Myocyte (in vitro differentiated cells): Measurements from ENCODE around the gene RPL7L1. TPM values are rescaled to one million over a fixed set of nuclear protein-coding genes. Genes with fewer than 3 reads are reported as not detected.
A peak's percentile ranks its signal among the peaks of the same experiment; 100 is the strongest.
"Not testable (repeated sequence)": the region's sequence is repeated elsewhere in the genome, so short reads cannot be mapped to it uniquely, and the experiment has no call there.

Source experiments
- DNase-seq: peaks from one replicate; pipeline ENCODE4 v3.0.0-alpha.2; 2012; ENCODE audit warnings: low read depth
- total RNA-seq: library from RNA; depleted of rRNA; stranded (reverse); fragments of >200 nt; gene quantifications from 2 replicates; pipeline ENCODE4 v1.2.3, GENCODE V29; 2014

The RPL7L1 gene
- total RNA-seq, 1 donor from 2014 or later: 113 TPM

- peak; percentile 98 for DNase-seq
Measured at GRCh38 chr6:42890311-42891198, 11.1 kb downstream of the RPL7L1 start.

GRCh38 chr6:42891199-42891722 is 11.8 kb downstream of the RPL7L1 start:
- DNase-seq: no peak

DNA sequence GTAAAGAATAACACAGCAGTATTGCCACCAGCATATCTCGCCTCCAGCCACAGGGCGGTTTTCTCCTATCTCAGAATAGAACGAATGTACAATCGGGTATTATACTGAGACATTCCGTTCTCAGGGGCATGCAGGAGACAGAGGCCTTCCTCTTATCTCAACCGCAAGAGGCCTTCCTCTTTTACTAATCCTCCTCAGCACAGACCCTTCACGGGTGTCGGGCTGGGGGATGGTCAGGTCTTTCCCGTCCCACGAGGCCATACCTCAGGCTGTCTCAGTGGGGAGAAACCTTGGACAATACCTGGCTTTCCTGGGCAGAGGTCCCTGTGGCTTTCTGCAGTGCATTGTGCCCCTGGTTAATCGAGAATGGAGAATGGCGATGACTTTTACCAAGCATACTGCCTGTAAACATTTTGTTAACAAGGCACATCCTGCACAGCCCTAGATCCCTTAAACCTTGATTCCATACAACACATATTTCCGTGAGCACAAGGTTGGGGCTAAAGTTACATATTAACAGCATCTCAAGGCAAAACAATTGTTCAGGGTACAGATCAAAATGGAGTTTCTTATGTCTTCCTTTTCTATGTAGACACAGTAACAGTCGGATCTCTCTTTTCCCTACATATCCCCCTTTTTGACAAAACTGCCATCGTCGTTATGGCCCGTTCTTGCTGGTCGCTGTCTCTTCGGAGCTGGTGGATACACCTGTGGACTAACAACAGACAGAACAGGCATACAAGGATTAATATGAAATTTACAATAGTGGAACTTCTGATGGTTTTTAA is 14.8 kb downstream of the RPL7L1 start:
- not testable (repeated sequence) for DNase-seq

GRCh38 chr6:42896178-42896719 is 16.8 kb downstream of the RPL7L1 start:
- no peak for DNase-seq

GRCh38 chr6:42898891-42899361 is 19.5 kb downstream of the RPL7L1 start:
- DNase-seq: peak; percentile 74

DNA sequence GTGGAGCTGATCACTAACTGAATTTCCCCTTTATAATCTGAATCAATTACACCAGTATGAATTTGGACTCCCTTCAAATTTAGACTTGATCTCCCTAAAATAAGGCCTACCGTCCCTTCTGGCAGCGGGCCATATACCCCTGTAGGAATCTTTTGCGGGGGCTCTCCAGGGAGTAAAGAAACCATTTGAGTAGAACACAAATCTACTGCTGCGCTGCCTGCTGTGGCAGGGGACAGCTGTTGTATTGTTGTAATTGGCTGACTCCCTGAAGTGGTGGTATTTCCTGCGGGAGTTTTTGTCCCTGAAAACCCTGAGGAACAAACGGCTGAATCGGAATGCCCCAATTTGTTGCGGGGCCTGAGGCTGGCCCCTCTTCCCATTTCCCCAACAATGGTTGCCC is 20.5 kb downstream of the RPL7L1 start:
- peak; percentile 51 for DNase-seq

DNA sequence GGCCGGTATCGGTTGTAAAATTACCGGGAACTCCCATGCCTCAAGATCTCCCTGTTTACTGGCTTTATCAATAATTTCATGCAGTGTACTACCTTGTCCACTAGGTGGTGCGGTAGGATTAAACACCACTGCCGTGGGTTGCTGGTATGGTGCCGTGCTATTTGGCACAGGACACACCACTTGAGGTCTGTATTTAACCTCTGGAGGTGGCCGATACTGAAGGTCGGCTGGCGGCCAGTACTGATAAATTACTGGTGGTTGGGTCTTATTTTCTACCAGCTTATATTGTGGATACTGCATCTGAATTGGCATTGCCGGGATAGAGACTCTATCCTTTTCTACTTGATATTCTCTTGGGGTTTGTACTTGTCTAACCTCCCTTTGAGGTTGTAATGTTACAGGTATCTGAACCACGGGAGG is 22.1 kb downstream of the RPL7L1 start:
- DNase-seq: peak; percentile 90

- not testable (repeated sequence) for DNase-seq
Measured at GRCh38 chr6:42902429-42903263, 23.2 kb downstream of the RPL7L1 start.

DNA sequence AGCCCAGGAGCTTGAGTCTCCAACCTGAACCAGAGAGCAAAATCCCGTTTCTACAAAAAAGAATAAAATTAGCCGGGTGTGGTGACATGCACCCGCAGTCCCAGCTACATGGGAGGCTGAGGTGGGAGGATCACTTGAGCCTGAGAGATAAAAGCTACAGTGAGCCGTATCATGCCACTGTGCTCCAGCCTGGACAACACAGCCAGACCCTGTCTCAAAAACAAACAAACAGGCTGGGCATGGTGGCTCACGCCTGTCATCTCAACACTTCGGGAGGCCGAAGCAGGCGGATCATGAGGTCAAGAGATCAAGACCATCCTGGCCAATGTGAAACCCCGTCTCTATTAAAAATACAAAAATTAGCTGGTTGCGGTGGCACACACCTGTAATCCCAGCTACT is 25.1 kb downstream of the RPL7L1 start:
- DNase-seq: no peak

DNA sequence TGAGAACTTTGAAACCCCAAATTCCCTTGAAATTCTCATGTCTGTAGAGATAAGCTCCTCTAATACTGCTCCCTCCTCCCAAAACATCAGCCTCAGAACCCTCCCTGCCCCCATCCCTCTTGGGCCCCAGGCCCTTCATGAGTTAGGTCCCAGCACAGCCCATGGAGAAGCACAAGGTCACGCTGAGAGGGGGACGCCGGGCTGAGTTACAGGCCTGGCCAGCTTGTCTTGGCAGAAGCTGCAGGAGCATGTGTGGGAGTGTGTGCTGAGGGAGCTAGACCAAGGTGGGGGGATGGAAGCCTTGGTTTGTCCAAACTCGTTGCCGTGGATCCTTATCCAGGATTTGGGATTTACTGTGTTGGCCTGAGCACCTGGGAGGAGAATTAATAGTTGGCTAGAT is 27.9 kb downstream of the RPL7L1 start:
- no peak for DNase-seq

DNA sequence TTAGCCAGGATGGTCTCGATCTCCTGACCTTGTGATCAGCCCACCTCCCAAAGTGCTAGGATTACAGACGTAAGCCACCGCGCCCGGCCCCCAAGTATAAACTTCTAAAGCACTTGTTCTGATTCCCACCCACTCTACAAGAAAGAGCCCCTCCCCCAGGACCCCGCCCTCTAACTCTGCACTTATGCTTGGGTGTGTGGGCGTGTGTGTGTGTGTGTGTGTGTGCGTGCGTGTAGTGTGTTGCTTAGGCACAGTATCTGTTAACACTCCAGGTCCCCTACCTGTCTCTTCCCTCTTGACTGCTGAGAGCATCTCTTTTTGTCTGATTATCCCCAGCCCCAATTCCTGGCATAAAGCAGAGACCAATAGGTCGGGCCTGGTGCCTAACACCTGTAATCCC is 30.4 kb downstream of the RPL7L1 start:
- no peak for DNase-seq

DNA sequence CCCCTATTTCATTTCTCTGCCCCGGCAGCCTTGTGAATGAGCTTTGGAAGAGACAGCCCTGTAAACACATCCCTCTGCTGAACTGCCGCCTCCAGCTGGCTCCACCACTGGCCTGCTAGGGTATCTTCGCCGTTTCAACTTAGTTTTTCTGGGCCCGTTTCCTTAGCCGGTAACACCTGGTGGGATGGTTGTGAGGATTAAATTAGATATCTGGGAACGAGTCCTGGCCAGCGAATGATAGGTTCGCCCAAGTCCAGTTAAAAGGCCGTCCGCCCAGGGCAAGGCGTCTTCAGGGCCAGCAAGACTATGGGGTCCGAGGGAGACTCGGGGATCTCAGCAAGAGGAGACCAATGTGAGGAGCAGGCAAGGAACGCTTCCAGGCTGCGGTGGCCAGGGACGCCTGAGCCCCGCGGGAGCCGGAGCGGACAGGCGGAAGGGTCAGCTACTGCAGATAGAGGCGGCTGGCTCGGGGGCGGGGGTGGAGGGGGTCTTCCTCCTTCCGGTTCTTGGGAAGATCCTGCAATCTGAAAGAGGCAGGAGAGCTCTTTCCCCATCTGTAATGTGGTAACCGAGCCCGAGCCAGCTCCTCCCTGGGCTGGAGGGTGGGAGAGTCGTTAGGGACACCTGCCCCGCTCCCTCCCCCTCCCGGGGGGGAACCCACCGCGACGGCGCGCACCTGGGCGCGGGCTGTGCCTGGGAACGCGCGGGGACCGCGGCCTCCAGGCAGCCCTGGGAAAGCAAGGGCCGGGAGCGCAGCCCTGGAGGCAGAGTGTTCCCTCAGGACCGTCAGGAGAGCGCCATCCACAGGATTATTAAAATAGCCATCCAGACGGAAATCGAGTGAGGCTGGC is 32.0 kb downstream of the RPL7L1 start:
- no peak for DNase-seq

DNA sequence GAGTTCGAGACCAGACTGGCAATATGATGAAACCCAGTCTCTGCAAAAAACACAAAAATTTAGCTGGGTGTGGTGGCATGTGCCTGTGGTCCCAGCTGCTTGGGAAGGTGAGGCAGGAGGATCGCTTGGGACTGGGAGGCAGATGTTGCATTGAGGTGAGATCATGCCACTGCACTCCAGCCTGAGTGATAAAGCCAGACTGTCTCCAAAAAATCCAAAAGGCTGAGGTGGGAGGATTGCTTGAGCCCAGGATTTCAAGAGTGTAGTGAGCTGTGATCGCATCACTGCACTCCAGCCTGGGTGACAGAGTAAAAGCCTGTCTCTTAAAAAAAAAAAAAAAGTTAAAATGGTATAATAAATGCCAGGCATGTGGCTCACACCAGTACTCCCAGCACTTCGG is 35.1 kb downstream of the RPL7L1 start:
- DNase-seq: no peak

DNA sequence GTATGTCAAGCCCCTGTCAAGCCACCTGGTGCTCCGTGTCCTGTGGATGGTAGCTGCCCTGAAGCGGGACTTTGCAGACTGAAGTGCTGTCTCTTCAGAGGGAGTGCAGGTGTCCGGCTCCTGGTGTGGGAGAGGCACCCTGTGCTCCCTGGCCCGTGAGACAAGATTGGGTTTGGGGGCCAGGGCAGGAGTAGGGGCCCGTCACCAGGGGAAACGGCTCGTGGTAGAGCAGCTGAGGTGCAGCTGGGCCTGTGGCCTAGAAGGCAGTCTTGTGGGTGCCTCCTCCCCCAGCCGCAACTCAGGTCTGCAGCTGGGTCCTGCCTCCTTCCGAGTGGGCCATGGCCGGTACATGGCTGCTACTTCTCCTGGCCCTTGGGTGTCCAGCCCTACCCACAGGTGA is 36.3 kb downstream of the RPL7L1 start, which contains the start of gene PTCRA:
PTCRA (plus strand) TSS at position 322 of the 400 bp plus-strand sequence; CDS start at position 339, 17 bp downstream.
- no peak for DNase-seq

GRCh38 chr6:42916288-42916687 is 36.9 kb downstream of the RPL7L1 start:
- DNase-seq: no peak

DNA sequence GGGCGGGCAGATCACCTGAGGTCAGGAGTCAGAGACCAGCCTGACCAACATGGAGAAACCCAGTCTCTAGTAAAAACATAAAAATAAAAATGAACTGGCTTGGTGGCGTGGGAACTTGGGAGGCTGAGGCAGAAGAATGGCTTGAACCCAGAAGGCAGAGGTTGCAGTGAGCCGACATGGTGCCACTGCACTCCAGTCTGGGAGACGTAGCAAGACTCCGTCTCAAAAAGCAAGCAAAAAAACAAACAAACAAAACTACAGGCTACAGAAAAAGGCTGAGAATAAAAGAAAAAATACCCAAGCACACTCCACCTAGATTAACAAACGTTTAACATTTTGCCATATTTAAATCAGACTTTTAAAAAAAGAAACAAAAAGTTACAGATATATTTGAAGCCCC is 42.4 kb downstream of the RPL7L1 start:
- no peak for DNase-seq

- no peak for DNase-seq
Measured at GRCh38 chr6:42923666-42924065, 44.2 kb downstream of the RPL7L1 start.

DNA sequence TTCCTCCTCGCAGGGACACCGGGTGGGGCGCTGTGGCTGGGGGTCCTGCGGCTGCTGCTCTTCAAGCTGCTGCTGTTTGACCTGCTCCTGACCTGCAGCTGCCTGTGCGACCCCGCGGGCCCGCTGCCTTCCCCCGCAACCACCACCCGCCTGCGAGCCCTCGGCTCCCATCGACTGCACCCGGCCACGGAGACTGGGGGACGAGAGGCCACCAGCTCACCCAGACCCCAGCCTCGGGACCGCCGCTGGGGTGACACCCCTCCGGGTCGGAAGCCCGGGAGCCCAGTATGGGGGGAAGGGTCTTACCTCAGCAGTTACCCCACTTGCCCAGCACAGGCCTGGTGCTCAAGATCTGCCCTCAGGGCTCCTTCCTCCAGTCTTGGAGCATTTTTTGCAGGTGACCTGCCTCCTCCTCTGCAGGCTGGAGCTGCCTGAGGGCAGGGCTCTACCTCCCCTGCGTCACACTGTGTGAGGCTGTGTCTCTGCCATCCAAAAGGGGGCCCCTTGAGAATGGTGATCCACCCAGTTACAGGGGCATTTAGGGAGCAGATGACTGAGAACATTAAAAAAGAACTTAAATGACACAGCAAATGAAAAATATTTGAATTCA is 45.9 kb downstream of the RPL7L1 start:
- no peak for DNase-seq
